Measurements from ENCODE around the gene SLC39A10. TPM values are rescaled to one million over a fixed set of nuclear protein-coding genes. Genes with fewer than 3 reads are reported as not detected.

The SLC39A10 gene
- total and polyA plus RNA-seq, 9 of the 15 experiments (the other 6 are each of a cell fraction or from before 2014, with no cell fraction given), result 12.5 to 40.1 (median 23.1) TPM

GRCh38 chr2:195659114-195659513 lies 2.1 kb downstream of the SLC39A10 start:
- Histone ChIP-seq H4K20me1 (replicated peaks; ENCODE audit: control insufficient read depth, insufficient read depth, low read length) (no peaks in the 10 kb centered on the region), H3K4me1 (replicated peaks in 1 of 2; ENCODE audit: control insufficient read depth in 2 of 2, insufficient read depth in 2 of 2, low read length in 2 of 2) (peaks cover 11 to 14% of the 10 kb centered on the region in 2 experiments), H3K9me1 (ENCODE audit: control insufficient read depth, insufficient read depth, low read length) (no peaks in the 10 kb centered on the region), H3K9me3 (replicated peaks; ENCODE audit: control insufficient read depth, insufficient read depth, low read depth, low read length) (no peaks in the 10 kb centered on the region), H3K36me3 (ENCODE audit: control insufficient read depth, insufficient read depth, low read length) (peaks cover 17% of the 10 kb centered on the region; the same call in 2 of the 3 replicates), H3K9ac (ENCODE audit: insufficient read depth in 1 of 2, low read depth in 2 of 2, low read length in 2 of 2) (peak overlapping the region in 1 of 2 experiments; percentile 83; a peak in 3 of 4 replicates), H3K4me2 (ENCODE audit: insufficient read depth, low read length) (peak overlapping the region; percentile 79), H3K27ac (ENCODE audit: extremely low read depth, low read depth, low read length) (peak overlapping the region; percentile 96), H3K27me3 (ENCODE audit: control insufficient read depth in 2 of 2, insufficient read depth in 2 of 2, low read length in 2 of 2) (no peaks in the 10 kb centered on the region), H3K4me3 (peak overlapping the region; percentile 86), H3K79me2 (ENCODE audit: control insufficient read depth, insufficient read depth, low read length) (peaks cover 70% of the 10 kb centered on the region), H2AFZ (ENCODE audit: low read depth, low read length) (no peak overlapping the region)
- FAIRE-seq (no peak), ATAC-seq (no peak), DNase-seq (ENCODE audit: extremely low read depth in 1 of 4, low spot score in 3 of 4) (peak in 1 of 4 experiments; percentile 28)
- WGBS (ENCODE audit: insufficient coverage, low coverage, missing lambda C conversion rate), result 0% methylated on average over 4 of the region's 5 CpGs
- no TSS peak for BruUV-seq (replicated peaks)
- POLR2A ChIA-PET, result interaction anchor here (1.3 kb wide), 1 partner anchor 339 kb away, joined by 3 read pairs; no protein-coding TSS in a partner anchor
- in situ Hi-C loops (cut with MboI) (loop anchor here (10.0 to 25.0 kb wide), 2 partner anchors 334 to 403 kb away; partner anchors contain the start of gene DNAH7), intact Hi-C loops (cut with micrococcal nuclease) (no loop called here)
- CTCF ChIA-PET (ENCODE audit: low intra/inter-chr PET ratio), result no interaction called here
- TF ChIP-seq ZNF134 (CRISPR knock-in tag; conservative IDR thresholded peaks at IDR 0.05), result no peak
- no peak for TF ChIP-seq KDM5B (IDR thresholded peaks at IDR 0.05; ENCODE audit: insufficient replicate concordance, low read depth, low read length)
- 0 out of 2 replicates have a peak, but pooled peaks have one; percentile 11 for TF ChIP-seq ZNF384 (IDR thresholded peaks at IDR 0.05; ENCODE audit: low read depth, low read length)
- TF ChIP-seq PURB (CRISPR knock-in tag; IDR thresholded peaks at IDR 0.05; ENCODE audit: low read depth), result no peak
- TF ChIP-seq ZBTB7A (IDR thresholded peaks at IDR 0.05; ENCODE audit: borderline replicate concordance, control insufficient read depth, low read depth, low read length), result no peak
- TF ChIP-seq SMARCE1 (IDR thresholded peaks at IDR 0.05), result no peak
- TF ChIP-seq TAF1 (IDR thresholded peaks at IDR 0.05; ENCODE audit: control insufficient read depth, extremely low read depth, insufficient read depth, low read length, severe bottlenecking), result no peak
- no peak for TF ChIP-seq NONO (IDR thresholded peaks at IDR 0.05; ENCODE audit: low read depth in 2 of 2, low read length in 1 of 2)
- TF ChIP-seq SP2 (IDR thresholded peaks at IDR 0.05; ENCODE audit: extremely low read depth, low read depth, low read length, poor library complexity, severe bottlenecking), result no peak
- TF ChIP-seq DPF2 (IDR thresholded peaks at IDR 0.05), result no peak
- 0 out of 2 replicates have a peak, but pooled peaks have one; percentile 13 for TF ChIP-seq L3MBTL2 (IDR thresholded peaks at IDR 0.05)
- TF ChIP-seq SIRT6 (IDR thresholded peaks at IDR 0.05; ENCODE audit: low read depth, low read length), result no peak
- no peak for TF ChIP-seq MTA2 (IDR thresholded peaks at IDR 0.05; ENCODE audit: low read depth)
- no peak for TF ChIP-seq GABPA (tag; conservative IDR thresholded peaks at IDR 0.05; ENCODE audit: low read depth)
- no peak for TF ChIP-seq NR2C2 (CRISPR knock-in tag; IDR thresholded peaks at IDR 0.05)
- TF ChIP-seq NR2C2 (tag; IDR thresholded peaks at IDR 0.05), result no peak
- TF ChIP-seq FOXM1 (IDR thresholded peaks at IDR 0.05; ENCODE audit: low read depth), result peak; percentile 67; the same call in 1 of the 2 replicates
- TF ChIP-seq FOXM1 (CRISPR knock-in tag; IDR thresholded peaks at IDR 0.05; ENCODE audit: low read depth), result no peak
- TF ChIP-seq SMAD1 (IDR thresholded peaks at IDR 0.05; ENCODE audit: low read depth, low read length, partially characterized antibody), result no peak
- peak; percentile 40; the same call in 1 of the 2 replicates for TF ChIP-seq CC2D1A (IDR thresholded peaks at IDR 0.05)
- no peak for TF ChIP-seq ZNF584 (CRISPR knock-in tag; IDR thresholded peaks at IDR 0.05; ENCODE audit: low read depth)
- TF ChIP-seq, protein P1, sequence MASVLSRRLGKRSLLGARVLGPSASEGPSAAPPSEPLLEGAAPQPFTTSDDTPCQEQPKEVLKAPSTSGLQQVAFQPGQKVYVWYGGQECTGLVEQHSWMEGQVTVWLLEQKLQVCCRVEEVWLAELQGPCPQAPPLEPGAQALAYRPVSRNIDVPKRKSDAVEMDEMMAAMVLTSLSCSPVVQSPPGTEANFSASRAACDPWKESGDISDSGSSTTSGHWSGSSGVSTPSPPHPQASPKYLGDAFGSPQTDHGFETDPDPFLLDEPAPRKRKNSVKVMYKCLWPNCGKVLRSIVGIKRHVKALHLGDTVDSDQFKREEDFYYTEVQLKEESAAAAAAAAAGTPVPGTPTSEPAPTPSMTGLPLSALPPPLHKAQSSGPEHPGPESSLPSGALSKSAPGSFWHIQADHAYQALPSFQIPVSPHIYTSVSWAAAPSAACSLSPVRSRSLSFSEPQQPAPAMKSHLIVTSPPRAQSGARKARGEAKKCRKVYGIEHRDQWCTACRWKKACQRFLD (CRISPR knock-in tag; IDR thresholded peaks at IDR 0.05), result no peak
- no peak for TF ChIP-seq HIVEP1 (CRISPR knock-in tag; IDR thresholded peaks at IDR 0.05)
- no peak for TF ChIP-seq CREBBP (IDR thresholded peaks at IDR 0.05; ENCODE audit: low read depth, low read length)
- no peak for TF ChIP-seq SRSF9 (IDR thresholded peaks at IDR 0.05; ENCODE audit: borderline replicate concordance, low read depth, low read length)

All from K562 (cell line).